CD4-positive, alpha-beta T cell treated with Interferon alpha-2 for 1 hour (primary cell): ENCODE results near the gene NTRK1.

Experiments used
- DNase-seq, 2 donors: peaks; one replicate each; pipeline ENCODE4 v3.0.0-alpha.2; 2020 to 2022

Gene NTRK1

DNA sequence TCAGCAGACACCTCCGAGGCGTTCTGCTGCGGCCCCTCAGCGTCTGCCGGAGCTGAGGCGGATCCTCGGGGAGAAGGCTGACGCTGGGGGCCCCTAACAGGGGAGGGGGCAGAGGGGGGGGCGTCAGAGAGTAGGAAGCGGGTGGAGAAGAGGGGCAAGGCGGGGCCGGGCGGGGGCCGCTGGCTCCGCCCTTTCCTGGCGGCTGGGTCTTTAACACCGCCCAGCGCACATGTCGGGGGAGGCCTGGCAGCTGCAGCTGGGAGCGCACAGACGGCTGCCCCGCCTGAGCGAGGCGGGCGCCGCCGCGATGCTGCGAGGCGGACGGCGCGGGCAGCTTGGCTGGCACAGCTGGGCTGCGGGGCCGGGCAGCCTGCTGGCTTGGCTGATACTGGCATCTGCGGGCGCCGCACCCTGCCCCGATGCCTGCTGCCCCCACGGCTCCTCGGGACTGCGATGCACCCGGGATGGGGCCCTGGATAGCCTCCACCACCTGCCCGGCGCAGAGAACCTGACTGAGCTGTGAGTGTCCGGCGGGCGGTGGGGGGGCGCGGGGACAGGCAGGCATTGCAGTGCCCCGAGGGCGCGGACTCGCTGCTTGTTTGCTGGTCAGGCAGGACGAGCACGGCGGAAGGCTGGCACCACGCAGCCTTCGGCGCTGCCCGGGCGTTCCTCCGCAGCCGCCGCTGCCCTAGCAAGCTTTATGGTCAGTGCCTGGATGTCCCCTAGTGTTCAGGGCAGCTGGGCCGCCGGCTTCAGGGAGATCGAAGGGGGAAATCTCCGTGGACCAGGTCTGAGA, at the start of gene NTRK1:
Gene NTRK1, plus strand, starts transcription at position 238 of the 796 bp plus-strand sequence. Its CDS starts 70 bp downstream, at position 308.
- peak; percentile 46 to 71 for DNase-seq

DNA sequence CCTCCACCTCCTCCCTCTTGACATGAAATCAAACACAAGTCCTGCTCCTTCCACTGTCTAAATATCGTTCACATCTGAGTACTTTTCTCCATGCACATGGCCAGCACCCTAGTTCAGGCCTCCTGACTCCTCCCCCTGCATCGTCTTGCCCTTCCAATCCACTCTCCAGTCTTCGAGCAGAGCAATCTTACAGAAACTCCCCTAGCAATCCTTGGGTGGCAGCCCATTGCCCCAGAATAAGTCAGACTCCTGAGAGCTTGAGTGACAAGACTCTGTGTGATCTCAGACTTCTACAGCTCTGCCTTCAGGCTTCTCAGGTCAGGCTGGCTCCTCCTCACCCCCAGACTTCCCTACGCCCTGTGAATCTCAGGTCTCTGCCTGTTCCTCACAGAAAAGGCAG, 49.5 kb upstream of the NTRK1 start:
- no peak for DNase-seq

DNA sequence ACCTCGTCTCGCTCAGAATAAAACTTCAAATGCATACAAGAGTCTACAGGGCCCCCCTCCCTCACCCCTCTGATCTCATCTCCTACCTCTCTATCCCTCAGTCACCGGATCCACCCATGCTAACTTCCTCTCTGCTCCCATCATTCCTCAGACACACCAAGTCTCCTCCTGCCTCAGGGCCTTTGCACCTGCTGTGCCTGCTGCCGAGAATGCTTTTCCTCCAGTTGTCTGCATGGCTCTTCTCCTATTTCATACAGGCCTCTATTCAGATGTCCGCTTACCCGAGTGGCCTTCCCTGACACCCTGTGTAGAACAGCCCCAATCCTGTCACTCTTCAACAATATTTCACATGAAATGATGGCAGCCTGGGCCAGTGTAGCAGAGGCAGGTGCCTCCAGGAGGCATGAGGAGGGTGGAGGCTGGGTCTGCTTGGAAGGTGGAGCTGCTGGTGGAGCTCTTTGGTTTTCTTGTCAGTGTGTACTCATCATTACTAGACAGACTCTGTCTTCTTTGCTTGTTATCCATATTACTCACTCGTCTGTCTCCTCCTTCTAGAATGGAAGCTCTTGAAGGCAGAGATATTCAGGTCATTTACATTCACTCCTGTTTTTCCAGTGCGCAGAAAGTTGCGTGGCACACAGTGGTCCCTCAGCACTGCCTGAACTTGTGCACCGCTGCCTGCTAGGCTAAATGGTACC, 48.2 kb upstream of the NTRK1 start:
- no peak for DNase-seq

GRCh38 chr1:156813298-156813697, 47.4 kb upstream of the NTRK1 start:
- no peak for DNase-seq

DNA sequence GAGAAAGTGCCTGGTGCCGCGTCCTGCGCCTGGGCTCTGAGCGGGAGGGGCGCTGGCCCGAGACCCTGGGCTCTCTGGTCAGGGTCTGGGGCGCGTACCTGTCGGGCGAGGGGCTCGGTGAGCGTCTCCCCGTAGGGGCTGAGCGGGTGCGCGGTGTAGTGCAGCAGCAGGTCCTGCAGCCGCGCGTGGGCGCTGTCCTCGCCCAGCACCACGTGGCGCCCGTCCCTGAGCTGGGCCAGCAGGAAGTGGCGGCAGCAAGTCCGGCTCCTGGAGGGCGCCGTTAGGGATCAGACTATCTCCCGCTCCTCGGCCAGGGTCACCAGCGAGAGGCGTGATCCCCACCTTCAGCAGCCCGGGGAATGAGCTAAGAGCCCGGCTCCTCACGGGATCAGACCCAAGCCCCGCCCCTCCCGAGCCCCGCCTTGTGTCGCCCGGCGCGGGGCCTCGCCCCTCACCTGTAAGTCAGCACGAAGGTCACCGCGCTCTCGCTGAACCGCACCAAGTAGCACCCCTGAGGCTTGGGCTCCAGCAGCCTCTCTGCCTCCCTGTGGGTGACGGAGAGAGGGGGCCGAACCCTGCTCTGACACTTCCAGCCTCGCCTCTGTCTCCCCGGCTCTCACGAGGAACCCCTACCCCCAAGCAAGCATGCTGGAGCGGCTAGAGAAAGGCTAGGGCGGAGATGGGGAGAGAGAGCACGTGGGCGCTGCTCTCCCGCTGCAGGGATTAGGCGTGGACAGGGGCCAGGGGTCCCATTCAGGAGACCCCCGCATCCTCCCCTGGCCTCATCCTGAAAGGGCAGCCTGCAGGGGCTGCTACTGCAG, 46.7 kb upstream of the NTRK1 start:
- DNase-seq, result peak; percentile 57 to 80

DNA sequence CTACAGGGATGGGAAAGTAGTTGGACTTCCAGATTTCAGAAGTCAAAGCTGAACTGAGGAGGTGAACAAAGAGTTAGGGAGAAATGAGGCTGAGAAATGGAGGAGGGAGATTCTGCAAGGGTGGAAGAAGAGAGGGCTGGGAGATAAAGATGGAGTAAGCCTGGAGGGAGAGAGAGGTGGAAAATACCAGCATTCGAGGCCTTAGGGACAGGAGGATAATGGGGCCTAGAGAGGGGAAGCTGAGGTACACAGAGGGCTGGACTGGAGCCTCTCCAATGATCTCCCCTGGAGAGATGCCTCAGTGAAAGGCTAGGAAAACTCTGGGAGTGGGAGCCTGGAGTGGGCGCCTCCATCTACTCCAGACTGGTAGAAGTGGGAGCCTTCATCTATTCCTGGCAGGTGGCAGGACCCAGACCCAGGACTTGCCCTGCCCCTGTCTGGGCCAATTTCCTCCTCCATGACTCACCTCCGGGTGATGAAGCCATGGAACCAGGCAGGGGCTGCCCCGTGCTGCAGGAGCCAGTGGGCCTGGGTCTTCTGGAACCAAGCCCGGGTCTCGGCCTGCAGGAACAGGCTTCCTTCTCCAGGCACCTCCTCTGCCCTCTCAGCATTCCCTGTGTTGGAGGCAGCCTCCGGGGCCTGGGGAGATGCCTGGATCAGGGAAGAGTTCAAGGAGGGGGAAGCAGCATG, 45.9 kb upstream of the NTRK1 start:
- peak in 1 of 2 donors; percentile 48 for DNase-seq

GRCh38 chr1:156815307-156815826, 45.3 kb upstream of the NTRK1 start:
- no peak for DNase-seq

DNA sequence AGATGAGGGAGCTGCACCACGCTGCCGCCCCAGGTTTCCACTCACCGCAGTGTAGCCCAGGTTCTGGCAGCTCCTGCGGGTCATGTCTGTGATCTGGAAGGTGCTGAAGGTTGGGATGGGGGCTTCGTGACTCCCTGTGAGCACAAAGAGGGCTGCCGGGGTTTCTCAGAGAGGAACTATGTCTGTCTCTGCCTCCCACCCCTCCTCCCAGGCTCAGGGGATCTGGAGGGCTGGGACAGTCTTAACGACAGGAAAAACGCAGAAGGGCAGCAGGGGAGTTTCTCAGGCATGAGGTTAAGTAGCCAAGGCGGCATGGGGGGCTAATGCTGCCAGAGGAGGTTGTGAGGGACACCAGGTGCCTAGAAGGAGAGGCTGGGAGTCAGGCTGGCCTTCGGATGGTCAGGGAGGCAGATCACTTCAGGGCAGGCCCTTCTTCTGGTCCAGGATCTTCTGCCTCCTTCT, 44.7 kb upstream of the NTRK1 start:
- peak in 1 of 2 donors; percentile 42 for DNase-seq

- DNase-seq, result peak; percentile 94 to 97
These were observed 43.9 kb upstream of the NTRK1 start, which contains the start of gene SH2D2A for GRCh38 chr1:156816561-156817328. TSS of gene SH2D2A (minus strand) at chr1:156816848. CDS start at chr1:156816708, 140 bp downstream.

DNA sequence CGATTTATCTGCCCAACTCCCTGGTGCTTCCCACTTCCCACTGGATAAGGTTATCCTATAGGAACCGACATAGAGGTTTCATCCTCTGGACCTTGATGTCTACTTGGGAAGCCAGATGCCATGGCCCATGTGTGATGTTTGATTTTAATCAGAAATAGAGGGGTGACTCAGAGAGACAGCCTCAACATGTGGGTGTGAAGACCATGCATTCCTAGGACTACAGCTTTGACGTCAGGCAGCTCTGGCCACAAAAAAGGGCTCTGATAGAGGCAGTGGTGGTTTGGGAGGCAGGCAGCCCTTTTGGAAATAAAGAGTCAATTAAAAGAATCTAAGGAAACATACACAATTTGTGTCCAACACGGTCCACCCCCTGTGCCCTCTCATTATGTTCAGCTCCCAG, 38.9 kb upstream of the NTRK1 start:
- DNase-seq, result no peak

GRCh38 chr1:156822680-156823079, 38.0 kb upstream of the NTRK1 start:
- no peak for DNase-seq

GRCh38 chr1:156823210-156823790, 37.4 kb upstream of the NTRK1 start:
- DNase-seq, result no peak

GRCh38 chr1:156826630-156827029, 34.0 kb upstream of the NTRK1 start:
- no peak for DNase-seq

DNA sequence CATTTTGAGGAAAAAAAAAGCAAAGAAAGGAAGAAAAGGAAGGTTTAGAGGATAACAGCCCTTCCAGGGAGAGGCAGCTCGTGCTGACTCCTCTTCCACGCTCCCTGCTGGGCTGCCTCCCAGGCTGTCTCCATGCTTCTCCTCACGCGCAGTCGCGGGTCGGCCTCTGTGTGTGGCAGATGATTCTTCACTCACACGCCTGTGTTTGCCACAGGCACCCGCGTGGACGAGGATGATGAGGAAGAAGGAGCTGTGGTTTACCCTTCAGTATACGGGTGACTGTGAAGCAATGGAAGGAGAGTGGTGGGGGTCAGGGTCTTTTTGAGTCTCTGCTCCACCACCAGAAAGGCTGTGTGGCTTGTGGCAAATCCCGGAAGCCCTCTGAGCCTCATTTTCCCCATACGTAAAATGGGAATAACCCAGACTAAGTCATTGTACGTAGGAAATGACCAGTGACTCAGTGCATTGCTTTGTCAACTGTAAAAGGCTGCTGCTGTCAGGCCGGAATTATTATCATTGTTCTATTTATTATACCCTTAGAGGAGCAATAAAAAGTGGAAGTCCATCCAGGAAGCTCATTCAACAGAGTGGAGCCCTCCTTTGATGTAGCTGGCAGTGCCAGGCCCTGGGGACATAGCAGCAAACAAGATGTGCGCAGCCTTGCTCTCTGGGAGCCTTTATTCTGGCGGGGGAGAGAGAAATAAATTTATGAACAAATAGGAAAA, 32.1 kb upstream of the NTRK1 start:
- DNase-seq, result no peak

DNA sequence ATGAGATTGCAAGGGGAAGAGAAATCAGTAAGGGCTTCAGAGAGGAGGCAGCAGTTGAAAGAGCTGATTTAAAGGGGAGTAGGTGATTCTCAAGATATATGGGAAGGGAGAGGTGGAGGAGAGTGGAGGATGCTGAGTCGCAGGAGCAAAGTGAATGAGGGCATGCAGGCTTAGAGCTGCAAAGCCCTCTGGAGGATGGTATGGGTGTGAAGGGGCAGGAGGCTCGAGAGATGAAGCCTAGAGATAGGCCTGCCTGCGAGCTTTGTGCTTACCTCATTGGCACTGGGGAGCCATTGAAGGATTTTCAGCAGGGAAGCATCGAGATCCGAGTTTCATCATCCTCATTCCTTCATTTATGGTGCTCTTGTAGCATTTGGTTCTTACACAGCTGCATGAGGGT, 28.2 kb upstream of the NTRK1 start:
- DNase-seq, result no peak

GRCh38 chr1:156833603-156834002, 27.1 kb upstream of the NTRK1 start:
- DNase-seq, result no peak

GRCh38 chr1:156834322-156834721, 26.3 kb upstream of the NTRK1 start:
- no peak for DNase-seq

GRCh38 chr1:156836041-156836654, 24.5 kb upstream of the NTRK1 start:
- peak; percentile 20 to 51 for DNase-seq

DNA sequence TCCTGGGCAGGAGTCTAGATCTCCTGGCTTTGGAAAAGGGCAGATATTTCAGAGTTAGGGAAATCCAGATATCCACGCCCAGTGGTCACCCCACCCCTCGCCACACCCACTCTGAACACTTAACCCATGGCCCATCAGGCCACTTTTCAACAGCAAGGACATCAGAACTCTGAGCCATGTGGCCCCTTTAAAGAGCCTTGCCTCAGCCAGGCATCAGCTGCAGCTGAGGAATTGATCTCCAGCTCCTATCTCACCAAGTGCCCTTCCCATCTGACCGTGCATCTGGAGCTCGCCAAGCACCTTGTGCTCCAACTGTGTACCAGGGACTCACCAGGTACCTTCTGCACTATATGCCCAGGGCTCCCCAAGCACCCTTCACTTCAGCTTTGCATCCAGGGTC, 23.8 kb upstream of the NTRK1 start:
- no peak for DNase-seq

DNA sequence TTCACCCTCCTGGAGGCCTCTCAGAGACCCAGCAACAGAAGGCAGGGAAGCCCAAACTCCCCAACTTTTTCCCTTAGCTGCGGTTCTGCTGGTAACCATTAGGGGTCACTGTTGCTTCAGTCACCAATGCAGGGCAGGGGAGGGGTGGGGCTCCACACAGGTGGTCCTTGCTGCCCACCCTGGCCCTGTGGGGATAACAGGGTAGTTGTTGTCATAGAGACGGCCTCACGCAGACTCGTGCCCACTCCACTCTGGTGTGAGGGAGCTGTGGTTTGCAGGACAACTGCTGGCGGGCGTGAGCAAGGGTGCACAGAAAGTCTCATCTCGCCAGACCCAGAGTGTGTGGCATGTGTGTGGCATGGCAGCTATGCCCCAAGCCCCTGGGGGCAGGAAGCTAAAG, 21.7 kb upstream of the NTRK1 start:
- DNase-seq, result peak; percentile 20 to 64
